SK-N-SH (cell line): ENCODE results near the gene C17orf67.

Experiments used
- CTCF ChIP-seq: fragments of 200-600 bp; sonication (generic); IDR thresholded peaks from 2 replicates; pipeline ENCODE4 v1.6.1; 2017; ENCODE audit warnings: antibody characterized with exemption, mild to moderate bottlenecking, moderate library complexity
- ELF1 ChIP-seq: IDR thresholded peaks from 2 replicates; pipeline ENCODE4 v1.4.0; 2012
- GABPA ChIP-seq: IDR thresholded peaks from 2 replicates; pipeline ENCODE4 v1.4.0; 2012; ENCODE audit warnings: low read depth, mild to moderate bottlenecking
- IRF3 ChIP-seq: fragments of 150-350 bp; IDR thresholded peaks from 2 replicates; pipeline ENCODE4 v1.6.1; 2016; ENCODE audit warnings: mild to moderate bottlenecking, low read depth, low read length
- JUND ChIP-seq: IDR thresholded peaks from 2 replicates; pipeline ENCODE4 v1.4.0; 2012
- POLR2AphosphoS5 ChIP-seq: IDR thresholded peaks from 2 replicates; pipeline ENCODE4 v1.6.1; 2012; ENCODE audit warnings: low read depth, low read length
- RFX5 ChIP-seq: IDR thresholded peaks from 2 replicates; pipeline ENCODE4 v1.6.1; 2012; ENCODE audit warnings: mild to moderate bottlenecking, improper control_type of control experiment, low read length
- TEAD4 ChIP-seq: IDR thresholded peaks from 2 replicates; pipeline ENCODE4 v1.4.0; 2012; ENCODE audit warnings: mild to moderate bottlenecking, borderline replicate concordance; ENCODE audit not compliant: insufficient read depth

GRCh38 chr17:56868716-56869115 lies 35.0 kb upstream of the C17orf67 start:
- no peak for TF ChIP-seq CTCF
- TF ChIP-seq GABPA: no peak
- no peak for TF ChIP-seq RFX5
- no peak for TF ChIP-seq TEAD4
- TF ChIP-seq ELF1: no peak
- no peak for TF ChIP-seq IRF3
- TF ChIP-seq JUND: no peak
- TF ChIP-seq POLR2AphosphoS5: no peak
